GM19328 (cell line): Measurements from ENCODE around the gene MLXIP.
"Not testable (repeated sequence)": the region's sequence is repeated elsewhere in the genome, so short reads cannot be mapped to it uniquely, and the experiment has no call there.

Experiments
- ATAC-seq: cut with Tn5 transposase; IDR thresholded peaks from one replicate; pipeline ENCODE4 v1.9.1; 2021; ENCODE audit warnings: mild to moderate bottlenecking, moderate library complexity; ENCODE audit not compliant: unreplicated experiment

Gene MLXIP

DNA sequence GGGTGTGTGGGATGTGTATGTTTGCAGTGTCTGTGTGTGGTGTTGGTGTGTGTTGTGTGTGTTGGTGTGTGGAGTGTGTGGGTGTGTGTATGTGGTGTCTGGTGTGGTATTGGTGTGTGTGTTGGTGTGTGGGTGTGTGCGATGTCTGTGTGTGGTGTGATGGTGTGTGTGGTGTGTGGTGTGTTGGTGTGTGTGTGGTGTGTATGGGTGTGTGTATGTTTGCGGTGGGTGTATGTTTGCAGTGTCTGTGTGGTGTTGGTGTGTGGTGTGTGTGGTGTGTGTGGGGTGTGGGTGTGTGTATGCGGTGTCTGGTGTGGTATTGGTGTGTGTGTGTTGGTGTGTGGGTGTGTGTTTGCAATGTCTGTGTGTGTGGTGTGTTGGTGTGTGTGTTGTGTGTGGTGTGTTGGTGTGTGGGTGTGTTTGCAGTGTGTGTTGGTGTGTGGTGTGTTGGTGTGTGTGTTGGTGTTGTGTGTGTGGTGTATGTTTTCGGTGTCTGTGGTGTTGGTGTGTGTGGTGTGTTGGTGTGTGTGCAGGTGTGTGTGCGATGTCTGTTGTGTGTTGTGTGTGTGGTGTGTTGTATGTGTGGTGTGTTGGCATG is 15.7 kb downstream of the MLXIP start:
- no peak for ATAC-seq

DNA sequence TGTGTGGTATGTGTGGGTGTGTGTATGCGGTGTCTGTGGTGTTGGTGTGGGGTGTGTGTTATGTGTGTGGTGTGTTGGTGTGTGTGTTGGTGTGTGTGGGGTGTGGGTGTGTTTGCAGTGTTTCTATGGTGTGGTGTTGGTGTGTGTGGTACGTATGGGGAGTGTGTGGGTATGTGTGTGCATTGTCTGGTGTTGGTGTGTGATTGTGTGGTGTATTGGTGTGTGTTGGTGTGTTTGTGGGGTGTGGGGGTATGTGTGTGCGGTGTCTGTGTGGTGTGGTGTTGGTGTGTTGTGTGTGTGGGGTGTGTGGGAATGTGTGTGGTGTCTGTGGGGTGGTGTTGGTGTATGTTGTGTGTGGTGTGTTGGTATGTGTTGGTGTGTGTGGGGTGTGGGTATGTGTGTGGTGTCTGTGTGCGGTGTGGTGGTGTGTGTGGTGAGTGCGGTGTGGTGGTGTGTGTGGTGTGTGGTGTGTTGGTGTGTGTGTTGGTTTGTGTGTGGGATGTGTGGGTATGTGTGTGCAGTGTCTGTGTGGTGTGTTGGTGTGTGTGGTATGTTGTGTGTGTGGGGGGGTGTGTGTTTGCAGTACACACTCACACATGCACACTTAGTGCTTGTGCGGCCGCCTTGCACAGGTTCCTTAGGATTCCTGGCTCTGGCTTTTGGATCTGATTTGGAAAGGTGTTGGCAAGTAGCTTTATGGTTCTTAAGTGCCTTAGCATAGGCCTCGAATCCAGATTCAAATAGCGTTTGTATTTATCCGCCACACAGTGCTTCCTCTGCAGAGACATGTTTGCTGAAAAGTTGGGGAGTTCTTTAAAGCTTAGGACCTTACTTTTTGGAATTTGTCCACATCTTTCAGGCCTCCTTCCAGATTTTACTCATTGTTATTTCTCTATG is 16.4 kb downstream of the MLXIP start:
- no peak for ATAC-seq

DNA sequence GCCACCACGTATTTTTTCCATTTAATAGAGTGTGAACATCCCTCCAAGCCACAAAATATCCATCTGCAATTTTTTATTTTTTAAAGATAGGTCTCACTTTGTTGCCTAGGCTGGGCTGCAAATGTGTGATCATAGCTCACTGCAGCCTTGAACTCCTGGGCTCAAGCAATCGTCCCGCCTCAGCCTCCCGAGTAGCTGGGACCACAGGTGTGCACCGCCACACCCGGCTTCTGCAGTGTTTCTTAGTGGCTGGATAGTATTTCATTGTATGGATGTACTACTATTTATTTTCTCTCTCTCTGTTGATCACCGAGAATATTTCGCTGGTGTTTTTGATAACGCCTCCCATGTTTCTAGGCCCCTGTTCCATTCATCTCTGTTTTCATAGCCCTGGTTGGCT is 17.5 kb downstream of the MLXIP start:
- ATAC-seq, result no peak

DNA sequence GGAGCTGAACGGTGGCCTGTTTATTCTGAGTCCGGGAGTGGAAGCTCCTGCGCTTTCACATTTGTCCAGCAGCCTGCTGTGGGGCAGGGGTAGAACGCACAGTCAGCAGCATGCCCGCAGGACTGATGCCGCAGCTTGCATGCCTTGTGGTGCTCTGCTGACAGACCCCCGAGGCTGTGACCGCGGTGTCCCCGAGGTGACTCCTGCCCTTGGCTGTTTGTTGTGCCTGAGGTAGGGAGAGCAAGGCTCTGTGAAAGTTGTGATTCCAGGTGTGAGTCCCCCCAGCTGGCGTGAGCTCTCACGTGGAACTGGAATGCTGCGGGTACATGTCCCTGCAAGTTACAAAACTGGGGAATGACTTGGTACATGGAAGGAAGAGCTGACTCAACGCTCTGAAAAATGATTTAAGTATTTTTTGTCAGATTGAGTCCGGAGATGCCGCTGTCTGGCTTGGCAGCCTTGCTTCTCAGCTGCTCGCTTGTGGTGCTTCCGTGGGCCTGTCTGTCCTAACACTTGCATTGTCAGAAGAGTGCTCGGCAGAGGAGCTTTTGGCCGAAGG is 18.1 kb downstream of the MLXIP start:
- no peak for ATAC-seq

DNA sequence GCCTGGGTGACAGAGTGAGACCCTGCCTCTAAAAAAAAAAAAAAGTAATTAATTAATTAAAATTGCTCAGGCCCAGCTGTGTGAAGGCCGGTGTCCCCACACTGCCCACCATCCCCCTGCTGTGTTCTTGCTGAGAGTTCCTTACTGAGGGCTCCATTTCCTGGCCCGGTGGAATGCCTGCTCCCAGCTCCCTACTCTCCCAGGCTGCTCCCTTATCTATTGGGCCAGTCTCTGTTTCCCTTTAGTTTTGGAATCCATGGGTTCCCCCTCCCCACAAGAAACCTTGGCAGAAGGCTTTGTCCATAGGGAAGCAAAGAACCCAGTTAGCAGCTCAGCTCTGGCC is 19.0 kb downstream of the MLXIP start:
- no peak for ATAC-seq

DNA sequence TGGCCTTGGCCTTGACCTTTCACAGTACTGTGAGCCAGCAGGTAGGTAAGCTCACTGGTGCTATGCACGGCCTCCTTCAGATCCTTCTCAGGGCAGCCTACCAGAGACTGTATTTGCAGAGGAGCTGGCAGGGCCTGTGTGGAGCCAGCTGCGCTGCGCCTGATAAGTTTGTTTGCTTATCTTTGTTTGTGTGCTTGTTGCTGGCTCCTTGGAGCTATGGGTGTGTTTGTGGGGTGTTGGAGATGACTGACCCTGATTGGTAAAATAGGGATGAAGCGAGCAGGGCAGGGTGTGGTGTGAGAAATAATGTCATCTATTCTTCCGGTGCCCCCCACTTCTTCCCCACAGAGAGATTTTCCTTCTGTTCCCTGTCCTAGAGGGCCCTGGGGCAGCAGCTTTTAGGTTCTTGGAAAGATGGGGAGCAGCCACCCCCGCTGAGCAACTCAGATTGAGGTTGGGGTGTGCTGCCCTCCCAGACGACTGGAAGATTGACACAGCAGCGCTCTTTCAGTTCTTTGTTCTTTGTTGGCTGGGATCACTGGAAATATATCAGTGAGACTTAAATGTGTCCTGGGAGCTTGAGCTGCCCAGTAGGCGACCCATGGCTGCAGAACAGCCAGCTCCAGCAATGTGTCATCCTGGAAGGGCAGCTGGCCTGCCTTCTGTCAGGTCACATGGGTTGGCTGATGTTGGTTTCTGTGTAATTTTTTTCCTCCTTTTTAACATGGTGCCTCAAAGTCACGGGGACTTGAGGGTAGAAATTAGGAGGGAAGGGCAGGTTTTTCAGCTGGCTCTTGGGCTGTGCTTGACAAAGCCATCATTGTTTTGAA is 19.6 kb downstream of the MLXIP start:
- ATAC-seq, result no peak

DNA sequence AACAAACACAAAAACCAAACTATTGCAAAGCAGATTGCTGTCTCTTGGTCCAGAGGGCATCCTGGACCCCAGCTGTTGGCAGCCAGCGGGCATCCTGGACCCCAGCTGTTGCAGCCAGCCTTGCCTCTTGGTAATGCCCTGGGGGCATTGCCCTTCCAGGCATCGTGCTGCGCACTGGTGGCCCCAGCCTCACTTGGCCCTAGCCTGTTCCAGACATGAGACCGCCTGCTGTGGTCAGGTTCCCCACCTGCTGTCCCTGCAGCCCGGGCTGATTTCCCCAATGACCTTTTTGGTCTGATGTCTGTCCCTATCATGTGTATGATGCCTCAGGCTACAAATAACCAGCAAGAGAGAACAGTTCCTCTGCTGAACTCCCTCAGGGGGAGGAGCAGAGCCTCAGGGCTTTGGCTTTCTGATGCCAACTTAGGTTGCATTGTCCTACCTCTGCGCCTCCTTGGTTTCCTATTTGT is 20.8 kb downstream of the MLXIP start:
- no peak for ATAC-seq

DNA sequence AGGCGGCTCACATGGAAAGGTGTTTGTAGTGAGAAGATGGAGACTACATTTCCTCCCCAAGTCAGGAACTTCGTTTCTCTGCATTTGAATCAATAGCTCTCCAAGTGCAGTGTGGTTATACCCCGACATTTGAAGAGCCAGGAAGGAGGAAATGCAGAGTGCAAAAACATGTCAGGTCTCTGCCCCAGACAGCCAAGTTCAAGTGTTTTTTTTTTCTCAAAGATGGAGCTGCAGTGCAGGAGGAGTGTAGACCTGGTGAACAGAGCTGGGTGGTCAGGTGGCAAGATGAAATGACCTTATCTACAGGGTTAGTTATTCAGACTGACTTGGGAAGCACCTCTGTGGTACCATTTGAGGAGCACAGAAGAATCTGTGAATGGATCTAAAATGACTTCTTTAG is 21.3 kb downstream of the MLXIP start:
- ATAC-seq, result no peak

DNA sequence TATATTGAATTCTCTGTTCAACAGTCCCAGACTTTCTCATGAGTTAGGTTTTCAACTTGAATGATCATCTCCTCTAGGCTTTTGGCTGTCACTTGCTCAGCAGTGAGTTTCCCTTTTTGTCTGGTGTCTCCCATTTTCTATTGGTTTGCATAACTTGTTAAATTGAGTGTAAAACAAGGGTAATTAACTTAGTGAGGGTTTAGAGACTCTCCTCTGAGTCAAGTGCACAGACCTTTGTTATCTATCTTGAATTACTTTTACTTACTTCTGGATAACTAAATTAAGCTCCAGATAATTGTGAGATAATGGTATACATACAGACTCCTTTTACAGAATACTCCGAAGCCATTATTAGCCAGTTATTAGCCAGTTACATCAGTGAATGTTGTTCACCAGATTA is 22.0 kb downstream of the MLXIP start:
- ATAC-seq, result no peak

DNA sequence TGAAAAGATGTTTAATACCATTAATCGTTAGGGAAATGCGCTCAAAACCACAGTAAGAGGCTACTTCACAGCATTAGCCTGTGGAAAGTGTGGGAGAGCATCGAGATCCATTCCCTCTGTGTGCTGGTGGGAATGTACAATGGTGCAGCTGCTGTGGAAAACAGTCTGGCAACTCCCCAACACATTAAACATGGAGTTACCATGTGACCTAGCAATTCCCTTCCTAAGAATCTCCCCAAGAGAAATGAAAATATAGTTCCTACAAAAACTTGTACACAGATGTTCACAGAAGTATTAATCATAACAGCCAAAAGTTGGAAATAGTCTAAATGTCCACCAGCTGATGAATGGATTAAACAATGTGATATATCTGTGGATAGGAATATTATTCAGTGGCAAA is 23.8 kb downstream of the MLXIP start:
- ATAC-seq, result no peak

DNA sequence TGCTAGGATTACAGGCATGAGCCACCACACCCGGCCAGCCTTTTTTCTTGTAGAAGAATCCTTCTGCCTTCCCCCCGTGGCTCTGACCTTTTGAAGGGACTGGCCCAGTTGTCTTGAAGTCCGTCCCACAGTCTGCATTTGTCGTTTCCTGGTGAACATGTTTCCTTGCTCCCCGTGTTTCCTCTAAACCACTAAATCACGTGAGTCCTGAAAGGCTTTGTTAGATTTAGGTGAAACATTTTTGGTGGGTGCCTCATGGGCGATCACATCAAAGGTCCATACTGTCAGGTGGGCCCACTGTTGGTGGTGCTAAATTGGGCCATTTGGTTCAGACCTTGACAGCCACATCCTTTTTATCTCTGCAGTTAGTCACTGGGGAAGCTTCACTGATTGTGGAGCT is 26.3 kb downstream of the MLXIP start:
- no peak for ATAC-seq

DNA sequence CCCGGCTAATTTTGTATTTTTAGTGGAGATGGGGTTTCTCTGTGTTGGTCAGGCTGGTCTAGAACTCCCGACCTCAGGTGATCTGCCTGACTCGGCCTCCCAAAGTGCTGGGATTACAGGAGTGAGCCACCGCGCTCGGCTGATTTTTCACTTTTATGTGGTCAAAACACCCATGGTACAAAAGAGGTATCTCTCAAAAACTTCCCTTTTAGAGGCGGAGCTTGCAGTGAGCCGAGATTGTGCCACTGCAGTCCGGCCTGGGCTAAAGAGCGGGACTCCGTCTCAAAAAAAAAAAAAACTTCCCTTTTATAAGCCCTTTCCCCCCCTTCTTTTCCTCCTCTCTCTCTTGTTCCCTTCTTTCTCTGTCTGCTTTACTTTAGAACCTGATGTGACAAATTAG is 26.9 kb downstream of the MLXIP start:
- not testable (repeated sequence) for ATAC-seq

DNA sequence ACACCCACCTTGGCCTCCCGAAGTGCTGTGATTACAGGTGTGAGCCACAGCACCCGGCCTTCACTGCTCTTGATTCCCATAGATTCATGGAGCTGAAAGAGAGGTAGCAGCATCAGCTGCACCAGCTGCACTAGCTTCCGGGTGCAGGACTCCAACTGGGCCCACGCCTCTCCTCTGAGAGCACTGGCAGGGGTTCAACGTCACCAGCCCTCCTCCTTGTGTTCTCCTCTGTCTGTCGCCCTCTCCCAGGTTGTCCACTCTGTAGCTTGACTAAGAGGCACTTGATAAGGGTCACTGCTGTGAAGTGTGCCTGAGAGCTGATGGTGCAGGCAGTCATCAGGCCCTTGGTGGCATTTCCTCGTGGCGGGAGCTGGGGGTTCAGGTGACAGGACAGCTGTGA is 28.3 kb downstream of the MLXIP start:
- ATAC-seq, result no peak

DNA sequence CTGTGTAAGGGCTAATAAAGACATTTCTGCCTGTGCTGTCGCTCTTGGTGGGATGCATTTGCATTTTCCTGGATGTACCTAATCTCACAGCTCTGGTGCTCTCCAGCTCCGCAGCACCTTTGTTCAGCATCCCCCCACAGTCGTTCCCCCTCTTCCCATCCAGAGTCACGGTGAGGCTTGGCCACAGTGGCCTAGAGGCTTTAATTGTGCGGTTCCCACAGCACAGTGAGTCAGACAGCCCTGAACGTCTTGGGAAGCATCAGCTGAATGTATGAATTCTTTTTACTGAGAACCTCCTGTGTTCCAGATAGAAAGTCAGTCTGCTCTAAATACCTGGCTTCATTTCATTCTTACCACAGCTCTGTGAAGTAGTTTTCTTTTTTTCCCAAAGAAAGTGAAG is 28.7 kb downstream of the MLXIP start:
- ATAC-seq, result no peak

DNA sequence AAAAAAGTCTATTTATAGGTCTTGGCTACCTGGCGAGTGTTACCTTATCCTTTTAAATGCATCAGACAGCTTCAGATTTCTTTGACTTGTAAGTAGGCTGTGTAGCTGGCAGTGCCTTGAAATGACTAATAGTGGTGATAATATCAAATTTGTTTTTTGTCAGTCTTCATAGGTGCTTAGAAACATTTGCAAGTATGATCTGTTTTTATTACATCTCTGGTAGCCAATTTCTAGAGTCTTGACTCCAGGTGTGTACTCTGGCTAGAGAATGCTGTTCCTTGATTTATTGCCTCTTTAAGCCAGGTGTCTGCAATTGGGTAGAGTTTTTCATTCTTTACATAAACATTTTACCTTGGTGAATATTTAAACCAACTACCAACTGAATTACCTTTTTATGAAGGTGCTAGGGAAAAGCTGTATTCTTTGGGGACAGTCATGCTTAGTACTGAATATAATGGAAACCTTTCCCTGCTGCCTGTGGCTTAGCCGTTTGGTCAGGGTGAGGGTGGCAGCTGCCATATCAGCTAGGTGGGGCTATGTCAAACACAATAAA is 32.6 kb downstream of the MLXIP start:
- ATAC-seq, result no peak

DNA sequence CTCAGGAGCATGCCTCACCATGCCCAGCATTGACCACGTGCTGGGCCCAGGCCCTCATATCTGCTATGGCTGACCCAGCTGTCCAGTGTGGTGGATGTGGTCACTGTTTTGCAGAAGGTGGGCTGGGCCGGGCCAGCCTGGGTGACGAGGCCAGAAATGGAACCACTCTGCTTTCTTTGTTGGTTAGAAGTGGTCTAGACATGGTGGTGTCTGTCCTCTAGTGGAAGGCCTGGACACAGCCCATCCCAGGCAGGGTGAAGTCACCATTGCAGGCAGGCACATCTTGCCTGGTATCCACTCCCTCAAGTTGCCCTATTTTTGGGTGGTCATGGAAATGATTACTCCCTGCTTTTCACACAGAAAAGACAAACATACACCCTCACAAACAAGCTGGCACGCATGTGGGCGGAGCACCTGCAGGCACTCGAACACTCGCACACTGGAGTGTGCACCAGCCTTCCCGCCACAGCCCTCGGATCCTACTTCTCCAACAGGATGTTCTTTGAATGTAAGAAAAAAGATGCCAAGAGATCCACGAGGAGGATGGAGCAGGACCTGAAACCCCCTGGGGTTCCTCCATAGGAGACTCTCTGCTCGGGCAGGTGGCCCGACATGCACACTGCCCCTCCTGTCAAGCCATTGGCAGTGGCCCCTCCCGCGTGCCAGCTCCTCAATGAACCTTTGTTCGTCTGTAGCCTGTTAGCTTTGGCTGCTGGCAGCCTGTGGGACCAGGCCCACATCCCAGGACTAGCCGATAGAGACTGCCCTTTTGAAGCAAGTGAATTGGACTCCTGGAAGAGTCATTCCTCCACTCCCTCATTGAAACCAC is 38.4 kb downstream of the MLXIP start:
- no peak for ATAC-seq

DNA sequence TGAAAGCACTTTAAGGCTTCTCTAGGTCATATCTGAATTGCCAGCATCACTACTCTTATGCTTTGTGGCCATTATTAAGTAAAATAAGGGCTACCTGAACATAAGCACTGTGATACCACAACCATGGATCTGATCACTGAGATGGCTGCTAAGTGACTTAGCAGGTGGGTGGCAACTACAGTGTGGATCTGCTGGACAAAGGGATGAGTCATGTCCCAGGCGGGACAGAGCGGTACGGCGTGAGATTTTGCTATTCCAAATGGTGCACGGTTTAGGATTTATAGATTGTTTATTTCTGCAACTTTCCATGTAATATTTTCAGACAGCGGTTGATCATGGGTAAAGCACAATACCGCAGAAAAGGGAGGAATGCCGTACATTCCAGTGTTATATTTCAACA is 39.4 kb downstream of the MLXIP start:
- ATAC-seq, result no peak

DNA sequence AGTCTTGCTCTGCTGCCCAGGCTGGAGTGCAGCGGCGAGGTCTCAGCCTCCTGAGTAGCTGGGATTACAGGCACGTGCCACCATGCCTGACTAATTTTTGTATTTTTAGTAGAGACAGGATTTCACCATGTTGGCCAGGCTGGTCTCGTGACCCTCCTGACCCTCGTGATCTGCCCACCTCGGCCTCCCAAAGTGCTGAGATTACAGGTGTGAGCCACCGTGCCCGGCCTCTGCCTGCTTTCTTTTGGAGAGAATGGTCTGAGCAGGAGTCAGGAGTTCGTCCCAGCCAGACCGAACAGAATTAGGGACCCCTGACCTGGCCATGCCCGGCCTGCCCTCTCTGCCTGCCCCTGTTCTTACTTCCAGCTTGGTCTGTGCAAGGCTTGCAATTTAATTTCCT is 42.8 kb downstream of the MLXIP start:
- ATAC-seq, result not testable (repeated sequence)

DNA sequence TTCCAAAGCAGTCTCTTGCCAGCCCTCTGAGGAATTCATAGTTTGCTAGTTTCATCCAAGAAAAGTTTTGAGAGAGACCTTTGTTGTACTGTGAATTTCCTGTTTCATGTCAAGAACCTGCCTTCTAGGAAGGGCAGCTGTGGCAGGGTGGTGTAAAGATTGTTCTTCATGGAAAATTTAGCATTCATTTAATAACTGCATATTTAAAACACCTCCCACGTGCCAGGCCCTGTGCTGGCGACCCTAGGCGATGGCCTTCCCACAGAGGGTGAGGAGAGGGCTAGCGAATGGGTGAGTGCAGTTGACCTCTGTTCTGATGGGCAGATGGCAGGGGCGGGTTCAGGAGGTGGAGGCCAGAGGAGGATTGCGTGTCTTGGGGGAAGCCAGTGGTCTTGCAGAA is 43.2 kb downstream of the MLXIP start:
- ATAC-seq, result no peak

DNA sequence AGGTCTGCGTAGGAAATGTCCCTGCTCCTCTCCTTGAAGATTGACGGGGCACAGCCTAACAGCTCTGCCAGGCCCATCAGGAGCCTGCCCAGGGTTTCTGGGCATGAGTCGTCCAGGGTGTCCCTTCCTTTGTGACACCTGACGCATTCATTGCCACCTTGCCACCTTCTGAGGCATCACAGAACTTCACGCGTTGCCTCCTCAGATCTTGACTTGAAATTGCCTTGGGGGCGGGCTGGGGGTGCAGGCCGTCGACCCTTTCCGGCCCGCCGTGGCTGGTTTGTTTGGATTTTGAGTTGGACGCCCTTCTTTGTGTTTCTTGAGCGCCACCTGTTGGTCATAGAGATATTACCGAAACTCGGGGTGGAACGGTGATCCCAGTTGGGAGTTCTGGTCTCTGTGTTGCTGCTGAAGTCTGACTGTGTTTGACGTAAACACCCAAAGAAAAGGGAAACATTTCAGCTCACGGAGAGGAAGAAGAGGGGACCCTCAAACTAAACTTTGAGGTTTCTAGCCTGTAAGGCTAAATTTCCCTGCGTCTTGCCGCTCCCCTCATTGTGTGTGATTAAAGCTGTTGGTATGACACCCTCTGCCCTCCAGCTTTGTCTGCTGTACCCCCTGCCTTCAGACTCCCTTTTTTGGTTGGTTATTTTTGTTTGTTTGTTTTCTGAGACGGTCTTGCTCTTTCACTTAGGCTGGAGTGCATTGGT is 44.6 kb downstream of the MLXIP start:
- ATAC-seq, result no peak
